Smooth muscle cell (in vitro differentiated cells): ENCODE data around the gene SERPINA6. TPM values are rescaled to one million over a fixed set of nuclear protein-coding genes. Genes with fewer than 3 reads are reported as not detected.
A peak's percentile ranks its signal among the peaks of the same experiment; 100 is the strongest.
"Not testable (repeated sequence)": the region's sequence is repeated elsewhere in the genome, so short reads cannot be mapped to it uniquely, and the experiment has no call there.

Experiments
- DNase-seq: peaks from one replicate; lab custom pipeline; 2025; ENCODE audit not compliant: unreplicated experiment; lab: John Stamatoyannopoulos, UW
- H2AFZ ChIP-seq: fragments of 200-600 bp; sonication (generic); 2 replicates; pipeline ENCODE4 v1.6.0; 2016; ENCODE audit warnings: antibody characterized with exemption, low read depth, mild to moderate bottlenecking
- H3F3A ChIP-seq: fragments of 200-600 bp; sonication (generic); 2 replicates; pipeline ENCODE4 v1.6.0; 2017; ENCODE audit warnings: antibody characterized with exemption, low read depth
- H3K27ac ChIP-seq: fragments of 200-600 bp; sonication (generic); 2 replicates; pipeline ENCODE4 v1.5.1; 2016; ENCODE audit warnings: low read depth, mild to moderate bottlenecking
- H3K27me3 ChIP-seq: fragments of 200-600 bp; sonication (generic); 2 replicates; pipeline ENCODE4 v1.6.1; 2016; ENCODE audit warnings: low read depth, mild to moderate bottlenecking
- H3K36me3 ChIP-seq: fragments of 200-600 bp; sonication (generic); 2 replicates; pipeline ENCODE4 v1.5.1; 2016; ENCODE audit warnings: low read depth
- H3K4me1 ChIP-seq: fragments of 200-600 bp; sonication (generic); 2 replicates; pipeline ENCODE4 v1.5.1; 2016; ENCODE audit warnings: low read depth
- H3K4me2 ChIP-seq: fragments of 200-600 bp; sonication (generic); 2 replicates; pipeline ENCODE4 v1.6.0; 2016; ENCODE audit warnings: mild to moderate bottlenecking
- H3K4me3 ChIP-seq: fragments of 200-600 bp; sonication (generic); 2 replicates; pipeline ENCODE4 v1.5.1; 2016; ENCODE audit warnings: mild to moderate bottlenecking
- H3K79me2 ChIP-seq: fragments of 200-600 bp; sonication (generic); 2 replicates; pipeline ENCODE4 v1.6.0; 2016; ENCODE audit warnings: low read depth, mild to moderate bottlenecking
- H3K9ac ChIP-seq: fragments of 200-600 bp; sonication (generic); 2 replicates; pipeline ENCODE4 v1.6.0; 2016; ENCODE audit warnings: low read depth
- H3K9me3 ChIP-seq: fragments of 200-600 bp; sonication (generic); replicated peaks from 2 replicates; pipeline ENCODE4 v1.5.1; 2016; ENCODE audit warnings: low read depth
- H4K20me1 ChIP-seq: fragments of 200-600 bp; sonication (generic); 2 replicates; pipeline ENCODE4 v1.6.0; 2016; ENCODE audit warnings: low read depth
- WGBS: methylation state at CpG from one replicate; pipeline ENCODE4 v1.1.7; 2016; ENCODE audit warnings: low lambda C conversion rate; 5-methylcytosine and 5-hydroxymethylcytosine counted together
- polyA plus RNA-seq: library from polyadenylated mRNA; unstranded; fragments of >200 nt; fragmentation: Nextera tagmentation; extraction: Ambion mirVana; gene quantifications from 2 replicates; pipeline ENCODE4 v1.2.1, GENCODE V29; 2016
- total RNA-seq: library from RNA; depleted of rRNA; stranded (reverse); fragments of >200 nt; gene quantifications from 2 replicates; pipeline ENCODE4 v1.2.3, GENCODE V29; 2014
- TF ChIP-seq, protein P1 (sequence below): fragments of 200-600 bp; sonication (generic); IDR thresholded peaks from 2 replicates; pipeline ENCODE4 v1.5.1; 2017; ENCODE audit warnings: borderline replicate concordance, mild to moderate bottlenecking, antibody characterized with exemption; ENCODE audit not compliant: insufficient read depth, poor library complexity, severe bottlenecking

The SERPINA6 gene, protein sequence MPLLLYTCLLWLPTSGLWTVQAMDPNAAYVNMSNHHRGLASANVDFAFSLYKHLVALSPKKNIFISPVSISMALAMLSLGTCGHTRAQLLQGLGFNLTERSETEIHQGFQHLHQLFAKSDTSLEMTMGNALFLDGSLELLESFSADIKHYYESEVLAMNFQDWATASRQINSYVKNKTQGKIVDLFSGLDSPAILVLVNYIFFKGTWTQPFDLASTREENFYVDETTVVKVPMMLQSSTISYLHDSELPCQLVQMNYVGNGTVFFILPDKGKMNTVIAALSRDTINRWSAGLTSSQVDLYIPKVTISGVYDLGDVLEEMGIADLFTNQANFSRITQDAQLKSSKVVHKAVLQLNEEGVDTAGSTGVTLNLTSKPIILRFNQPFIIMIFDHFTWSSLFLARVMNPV
- total RNA-seq = not detected in 2 replicates
- 0.12 TPM in 1 of 2 replicates, not detected in the other for polyA plus RNA-seq

DNA sequence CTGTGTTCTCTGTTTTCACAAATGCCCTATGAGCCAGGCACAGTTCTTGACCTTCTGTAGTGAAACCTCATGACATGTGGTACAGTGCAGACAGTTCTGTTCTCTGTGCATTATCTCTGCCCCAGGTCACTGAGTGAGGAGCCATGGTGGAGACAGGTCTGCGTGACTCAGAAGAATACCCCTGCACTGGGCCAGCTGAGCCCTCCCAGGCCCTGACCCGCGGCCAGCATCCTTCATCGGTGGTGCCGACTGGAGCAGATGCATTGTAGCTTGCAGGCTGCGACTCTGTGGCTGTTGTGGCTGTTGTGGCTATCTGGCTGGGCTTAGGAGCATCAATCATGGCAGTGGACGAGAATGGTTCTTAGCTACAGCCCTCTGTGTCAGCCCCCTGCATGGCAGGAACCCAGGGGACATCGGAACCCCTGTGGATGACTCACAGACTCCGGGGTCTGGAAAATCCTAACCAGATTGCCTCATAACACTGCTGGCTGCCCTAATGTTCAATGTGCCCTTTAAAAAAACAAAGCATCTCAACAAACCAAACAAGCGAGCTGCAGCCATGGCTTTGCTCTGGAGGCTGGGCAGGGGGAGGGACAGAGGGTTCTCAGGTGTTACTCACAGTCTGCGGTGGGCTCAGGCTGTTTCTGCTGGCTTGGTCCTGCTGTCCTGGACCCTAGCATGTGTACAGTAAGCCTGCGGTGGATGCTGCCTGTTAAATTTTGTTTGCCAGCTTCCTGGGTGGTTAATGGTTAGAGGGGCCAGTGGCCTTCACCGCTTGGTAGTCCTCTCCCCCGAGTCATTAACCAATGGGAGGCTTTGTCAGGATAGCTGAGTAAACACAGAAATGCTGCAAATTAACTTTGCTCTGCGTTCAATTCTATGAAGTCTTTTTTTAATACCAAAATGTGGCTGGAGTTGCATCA lies at the start of gene SERPINA6:
Gene SERPINA6 (minus strand): TSS at position 689 of the 923 bp plus-strand sequence. CDS start 8,688 bp downstream, outside the sequence.
- no peaks in the 10 kb centered on the region for H3F3A ChIP-seq
- H3K9me3 ChIP-seq = no peaks in the 10 kb centered on the region
- H3K4me2 ChIP-seq = peak within 1 kb of the TSS; percentile 46
- no peak within 1 kb of the TSS for H3K4me3 ChIP-seq
- WGBS = 58% methylated on average over 15 of the region's 15 CpGs
- no peaks in the 10 kb centered on the region for H3K79me2 ChIP-seq
- H4K20me1 ChIP-seq = no peaks in the 10 kb centered on the region
- no peaks in the 10 kb centered on the region for H3K36me3 ChIP-seq
- H3K27ac ChIP-seq = no peak within 1 kb of the TSS
- DNase-seq = no peak
- no peaks in the 10 kb centered on the region for H3K27me3 ChIP-seq
- TF ChIP-seq, protein P1, sequence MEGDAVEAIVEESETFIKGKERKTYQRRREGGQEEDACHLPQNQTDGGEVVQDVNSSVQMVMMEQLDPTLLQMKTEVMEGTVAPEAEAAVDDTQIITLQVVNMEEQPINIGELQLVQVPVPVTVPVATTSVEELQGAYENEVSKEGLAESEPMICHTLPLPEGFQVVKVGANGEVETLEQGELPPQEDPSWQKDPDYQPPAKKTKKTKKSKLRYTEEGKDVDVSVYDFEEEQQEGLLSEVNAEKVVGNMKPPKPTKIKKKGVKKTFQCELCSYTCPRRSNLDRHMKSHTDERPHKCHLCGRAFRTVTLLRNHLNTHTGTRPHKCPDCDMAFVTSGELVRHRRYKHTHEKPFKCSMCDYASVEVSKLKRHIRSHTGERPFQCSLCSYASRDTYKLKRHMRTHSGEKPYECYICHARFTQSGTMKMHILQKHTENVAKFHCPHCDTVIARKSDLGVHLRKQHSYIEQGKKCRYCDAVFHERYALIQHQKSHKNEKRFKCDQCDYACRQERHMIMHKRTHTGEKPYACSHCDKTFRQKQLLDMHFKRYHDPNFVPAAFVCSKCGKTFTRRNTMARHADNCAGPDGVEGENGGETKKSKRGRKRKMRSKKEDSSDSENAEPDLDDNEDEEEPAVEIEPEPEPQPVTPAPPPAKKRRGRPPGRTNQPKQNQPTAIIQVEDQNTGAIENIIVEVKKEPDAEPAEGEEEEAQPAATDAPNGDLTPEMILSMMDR = no peak
- H2AFZ ChIP-seq = no peak within 1 kb of the TSS
- no peaks in the 10 kb centered on the region for H3K4me1 ChIP-seq
- no peak within 1 kb of the TSS for H3K9ac ChIP-seq

DNA sequence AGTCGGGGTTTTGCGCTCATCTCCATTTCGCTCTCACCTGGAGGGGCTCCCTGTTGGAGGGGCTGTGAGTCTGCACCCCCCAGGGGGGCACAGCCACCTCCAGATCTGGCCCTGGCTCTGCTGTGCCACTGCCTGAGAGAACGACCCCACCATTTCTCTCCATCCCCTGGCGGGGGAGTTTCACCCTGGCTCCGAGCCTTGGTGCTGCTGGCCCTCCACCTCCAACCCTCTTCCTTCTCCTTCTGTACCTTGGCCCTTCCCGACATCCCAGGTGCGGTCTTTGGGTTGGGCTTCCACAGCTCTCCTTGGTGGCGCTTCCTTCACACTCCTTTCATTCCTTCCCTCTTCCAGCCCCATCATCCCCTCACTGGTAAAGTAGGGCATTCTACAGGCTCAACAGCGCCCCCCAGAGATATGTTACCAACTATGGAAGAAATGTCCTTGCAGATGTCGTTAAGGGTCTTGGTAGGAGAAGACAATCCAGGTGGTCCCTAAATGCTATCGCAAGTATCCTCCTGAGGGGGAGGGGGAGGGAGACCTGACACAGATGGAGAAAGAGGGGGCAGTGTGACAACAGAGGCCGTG lies 49.0 kb upstream of the SERPINA6 start:
- no peak for DNase-seq
- Histone ChIP-seq H2AFZ (no peak overlapping the region), H3K27me3 (no peaks in the 10 kb centered on the region), H3F3A (no peaks in the 10 kb centered on the region), H3K36me3 (no peaks in the 10 kb centered on the region), H4K20me1 (no peaks in the 10 kb centered on the region), H3K9ac (no peak overlapping the region), H3K4me3 (no peak overlapping the region), H3K27ac (no peak overlapping the region), H3K9me3 (no peaks in the 10 kb centered on the region), H3K4me1 (peaks cover 19% of the 10 kb centered on the region), H3K4me2 (no peak overlapping the region), H3K79me2 (no peaks in the 10 kb centered on the region)
- TF ChIP-seq, protein P1 = no peak
- 86% methylated on average over 13 of the region's 13 CpGs for WGBS

DNA sequence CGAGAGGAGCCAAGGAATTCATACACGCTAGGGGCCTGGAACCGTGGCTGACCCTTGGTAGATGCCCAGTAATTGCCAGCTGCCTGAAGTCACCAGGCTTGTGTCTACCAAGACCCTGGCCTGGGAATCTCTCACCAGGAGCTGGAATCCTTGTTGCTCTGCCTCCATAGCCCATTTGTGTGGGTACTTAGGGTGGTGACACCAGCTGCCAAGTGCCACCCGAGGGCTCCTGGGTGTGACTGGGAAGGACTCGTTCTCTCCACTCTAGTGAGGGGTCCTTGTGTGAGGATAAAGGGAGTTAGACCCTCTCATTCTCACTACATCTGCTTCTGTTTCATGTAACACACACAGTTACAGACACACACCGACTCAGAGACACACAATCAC lies 47.4 kb upstream of the SERPINA6 start:
- H3K27ac ChIP-seq = no peak overlapping the region
- H2AFZ ChIP-seq = no peak overlapping the region
- H4K20me1 ChIP-seq = no peaks in the 10 kb centered on the region
- no peak for DNase-seq
- H3F3A ChIP-seq = no peaks in the 10 kb centered on the region
- peaks cover 15% of the 10 kb centered on the region for H3K4me1 ChIP-seq
- no peaks in the 10 kb centered on the region for H3K9me3 ChIP-seq
- no peaks in the 10 kb centered on the region for H3K27me3 ChIP-seq
- TF ChIP-seq, protein P1 = no peak
- WGBS = 87% methylated on average over 6 of the region's 6 CpGs
- H3K36me3 ChIP-seq = no peaks in the 10 kb centered on the region
- no peak overlapping the region for H3K4me3 ChIP-seq
- H3K79me2 ChIP-seq = no peaks in the 10 kb centered on the region
- H3K4me2 ChIP-seq = no peak overlapping the region
- no peak overlapping the region for H3K9ac ChIP-seq

DNA sequence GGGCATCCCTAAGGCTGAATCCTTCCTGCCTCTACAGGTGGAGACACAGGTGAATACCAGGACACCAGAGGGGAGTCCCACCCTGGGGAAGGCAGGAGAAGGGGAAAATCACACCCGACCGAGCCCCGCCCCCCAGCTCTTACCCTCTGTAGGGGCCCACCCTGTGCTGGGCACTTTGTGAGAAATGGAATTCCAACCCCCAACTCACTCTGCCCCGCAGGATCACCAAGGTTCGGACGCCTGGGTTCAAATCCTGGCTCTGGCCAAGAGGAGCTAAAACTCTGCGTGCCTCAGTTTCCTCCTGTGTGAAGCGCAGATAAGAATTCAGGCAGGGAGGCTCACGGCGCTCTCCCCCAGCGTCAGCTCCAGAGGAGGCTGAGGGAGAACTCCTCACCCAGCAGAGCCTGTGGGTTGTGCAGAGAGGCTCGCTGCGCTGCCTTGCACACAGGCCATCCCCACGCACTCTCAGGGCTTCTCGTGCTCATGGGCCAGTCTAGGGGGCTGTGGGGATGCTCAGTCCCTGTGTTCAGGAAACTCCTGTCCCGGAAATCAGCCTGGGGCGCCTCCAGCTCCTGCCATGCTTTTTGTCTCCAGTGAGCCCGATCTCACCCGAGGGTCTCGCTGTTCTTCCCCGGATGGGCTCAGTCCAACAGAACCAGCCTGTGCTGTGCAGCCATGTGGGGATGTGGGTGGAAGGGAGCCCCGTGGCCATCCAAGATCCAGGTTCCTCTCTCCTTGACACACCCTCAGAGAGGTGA lies 46.8 kb upstream of the SERPINA6 start:
- 89% methylated on average over 22 of the region's 22 CpGs for WGBS
- not testable (repeated sequence) for H4K20me1 ChIP-seq, DNase-seq, H3K4me1 ChIP-seq, H3K27ac ChIP-seq, H2AFZ ChIP-seq, H3K36me3 ChIP-seq, H3K27me3 ChIP-seq, H3K79me2 ChIP-seq, H3F3A ChIP-seq, H3K9ac ChIP-seq, H3K4me3 ChIP-seq, H3K4me2 ChIP-seq, H3K9me3 ChIP-seq
